Nephron progenitor cell (in vitro differentiated cells): Measurements from ENCODE around the gene COQ3.

ENCODE experiments used
- DNase-seq: peaks from one replicate; pipeline ENCODE4 v3.0.0; 2021
- H3K27ac Mint-ChIP-seq: 2 replicates; pipeline ENCODE4 v1.8.0; 2021; ENCODE audit warnings: mild to moderate bottlenecking, moderate library complexity, mixed read lengths
- H3K27me3 Mint-ChIP-seq: 2 replicates; pipeline ENCODE4 v1.8.0; 2021; ENCODE audit warnings: mild to moderate bottlenecking, low read depth, mixed read lengths; ENCODE audit not compliant: poor library complexity
- H3K36me3 Mint-ChIP-seq: 2 replicates; pipeline ENCODE4 v1.8.0; 2021; ENCODE audit warnings: low read depth, mixed read lengths
- H3K4me1 Mint-ChIP-seq: 2 replicates; pipeline ENCODE4 v1.8.0; 2021; ENCODE audit warnings: mixed read lengths
- H3K4me3 Mint-ChIP-seq: 2 replicates; pipeline ENCODE4 v1.8.0; 2021; ENCODE audit warnings: mild to moderate bottlenecking, moderate library complexity, mixed read lengths
- H3K9me3 Mint-ChIP-seq: 2 replicates; pipeline ENCODE4 v1.8.0; 2021; ENCODE audit warnings: mild to moderate bottlenecking, moderate library complexity, mixed read lengths
- CTCF ChIP-seq: fragments of 200-600 bp; sonication (generic); IDR thresholded peaks from 2 replicates; pipeline ENCODE4 v1.5.0; 2021; ENCODE audit warnings: antibody characterized with exemption

The COQ3 gene

GRCh38 chr6:99393698-99394531 is at the start of gene COQ3:
COQ3 (minus strand) TSS chr6:99394195; CDS start chr6:99394179, 16 bp downstream.
- H3K27ac Mint-ChIP-seq: peak within 1 kb of the TSS; percentile 98
- peaks cover 16% of the 10 kb centered on the region for H3K4me1 Mint-ChIP-seq
- no peaks in the 10 kb centered on the region for H3K9me3 Mint-ChIP-seq
- H3K4me3 Mint-ChIP-seq: peak within 1 kb of the TSS; percentile 94
- no peak for TF ChIP-seq CTCF
- DNase-seq: peak; percentile 92
- H3K27me3 Mint-ChIP-seq: peaks cover under 1% of the 10 kb centered on the region
- peaks cover 13% of the 10 kb centered on the region for H3K36me3 Mint-ChIP-seq

DNA sequence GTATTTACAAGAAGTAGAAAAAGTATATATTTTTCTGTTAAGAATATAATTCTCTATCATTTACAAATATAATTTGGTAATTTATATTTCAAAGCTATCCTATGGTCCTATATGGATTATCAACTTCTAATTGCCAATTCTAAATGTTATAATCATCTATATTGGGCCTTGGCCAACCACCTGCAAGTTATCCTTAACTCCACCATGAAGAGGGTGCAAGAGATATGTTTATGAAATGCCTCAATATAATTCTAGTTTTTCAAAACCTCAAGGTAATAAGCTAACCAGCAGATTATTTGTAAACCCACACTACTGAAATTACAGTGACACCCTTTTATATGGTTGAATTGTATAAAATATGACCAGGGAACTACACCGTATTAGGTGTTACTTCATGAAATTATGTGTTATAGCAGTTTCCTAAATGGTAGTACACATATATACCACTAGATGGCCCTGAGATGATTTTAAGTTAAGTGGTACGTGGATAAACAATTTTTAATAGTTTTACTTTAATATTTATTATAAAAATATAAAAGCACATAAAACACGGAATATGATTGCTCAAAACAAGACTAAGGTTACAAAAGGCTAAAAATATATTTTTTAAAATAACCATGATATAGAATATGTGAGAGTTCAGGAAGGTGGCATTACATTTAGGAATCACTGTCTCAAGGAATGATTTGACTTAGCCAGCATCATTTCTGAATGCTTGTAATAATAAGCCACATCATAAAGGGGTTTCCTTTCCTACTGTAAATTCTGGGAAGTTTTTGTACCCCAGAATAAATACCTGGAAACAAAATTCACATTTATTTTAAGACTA is 40.9 kb upstream of the COQ3 start:
- no peak overlapping the region for H3K4me3 Mint-ChIP-seq
- no peak for DNase-seq

GRCh38 chr6:99432877-99433276 is 38.9 kb upstream of the COQ3 start:
- H3K27ac Mint-ChIP-seq: peak overlapping the region; percentile 32
- peaks cover 7% of the 10 kb centered on the region for H3K27me3 Mint-ChIP-seq
- no peaks in the 10 kb centered on the region for H3K9me3 Mint-ChIP-seq
- peaks cover 37% of the 10 kb centered on the region for H3K36me3 Mint-ChIP-seq
- no peak overlapping the region for H3K4me3 Mint-ChIP-seq
- no peak for TF ChIP-seq CTCF
- peak; percentile 61 for DNase-seq
- peaks cover 25% of the 10 kb centered on the region for H3K4me1 Mint-ChIP-seq

More for the DNA sequence above, 40.9 kb upstream of the COQ3 start:
- Mint-ChIP-seq H3K36me3 (peaks cover 28% of the 10 kb centered on the region), H3K4me1 (peaks cover 13% of the 10 kb centered on the region), H3K9me3 (no peaks in the 10 kb centered on the region), H3K27ac (no peak overlapping the region), H3K27me3 (peaks cover 5% of the 10 kb centered on the region)
- peak; percentile 87 for TF ChIP-seq CTCF

- DNase-seq: no peak
- no peak overlapping the region for H3K27ac Mint-ChIP-seq
Observed at GRCh38 chr6:99431901-99432300, 37.9 kb upstream of the COQ3 start.

GRCh38 chr6:99427988-99428387 is 34.0 kb upstream of the COQ3 start:
- peaks cover 45% of the 10 kb centered on the region for H3K36me3 Mint-ChIP-seq
- no peaks in the 10 kb centered on the region for H3K9me3 Mint-ChIP-seq
- peaks cover 53% of the 10 kb centered on the region for H3K4me1 Mint-ChIP-seq
- H3K27ac Mint-ChIP-seq: peak overlapping the region; percentile 45
- no peak for TF ChIP-seq CTCF
- peak overlapping the region; percentile 96 for H3K4me3 Mint-ChIP-seq
- DNase-seq: no peak
- H3K27me3 Mint-ChIP-seq: peaks cover 8% of the 10 kb centered on the region

More at GRCh38 chr6:99431901-99432300, 37.9 kb upstream of the COQ3 start:
- peaks cover 35% of the 10 kb centered on the region for H3K4me1 Mint-ChIP-seq
- H3K27me3 Mint-ChIP-seq: peaks cover 8% of the 10 kb centered on the region
- TF ChIP-seq CTCF: no peak
- H3K4me3 Mint-ChIP-seq: no peak overlapping the region
- no peaks in the 10 kb centered on the region for H3K9me3 Mint-ChIP-seq
- peaks cover 39% of the 10 kb centered on the region for H3K36me3 Mint-ChIP-seq
